ENCODE results near the gene DSCAML1. TPM values are rescaled to one million over a fixed set of nuclear protein-coding genes. Genes with fewer than 3 reads are reported as not detected.

Gene DSCAML1
- total and polyA plus RNA-seq, 10 of the 15 experiments (the other 5 are each of a cell fraction or from before 2014, with no cell fraction given) = 0.03 to 0.18 (median 0.06) TPM; not detected in 1

DNA sequence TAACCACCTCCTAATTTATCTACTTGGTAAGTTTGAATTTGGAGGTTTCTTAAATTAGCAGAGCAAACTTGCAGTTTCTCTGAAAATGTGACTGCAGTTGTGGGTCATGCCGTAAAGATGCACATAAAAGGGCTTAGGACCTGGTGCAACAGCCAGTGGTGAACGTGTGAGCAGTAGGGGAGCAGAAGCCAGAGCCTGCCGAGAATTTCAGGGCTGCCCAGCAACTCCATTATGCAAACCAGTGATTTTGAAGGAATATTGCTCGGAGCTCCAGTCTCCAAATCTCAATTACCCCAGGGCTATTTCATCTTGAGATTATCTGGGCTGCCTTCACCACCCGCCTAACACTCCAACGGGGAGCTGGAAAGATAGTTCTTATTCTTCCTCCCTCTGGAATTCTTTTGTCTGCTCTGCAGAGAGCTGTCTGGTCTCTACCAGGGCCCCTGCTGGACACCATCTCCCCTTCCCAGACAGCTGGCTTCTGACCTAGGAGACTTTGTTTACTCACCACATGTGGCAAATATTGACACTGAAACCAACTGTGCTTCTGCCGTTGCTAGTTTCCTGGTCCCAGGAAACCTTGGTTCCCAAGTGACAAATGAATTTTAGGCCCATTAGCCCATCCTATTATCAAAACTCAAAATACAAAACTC lies 93.9 kb downstream of the DSCAML1 start:
- peaks cover 0 to 5% of the 10 kb centered on the region in 2 experiments; a peak in 3 of 4 replicates for H3K27me3 ChIP-seq (replicated peaks in 1 of 2; ENCODE audit: control insufficient read depth in 2 of 2, insufficient read depth in 2 of 2, low read length in 1 of 2)
- no peak overlapping the region for H2AFZ ChIP-seq (ENCODE audit: control insufficient read depth, low read depth, low read length)
- CTCF ChIA-PET = no interaction called here
- TF ChIP-seq, protein P1, sequence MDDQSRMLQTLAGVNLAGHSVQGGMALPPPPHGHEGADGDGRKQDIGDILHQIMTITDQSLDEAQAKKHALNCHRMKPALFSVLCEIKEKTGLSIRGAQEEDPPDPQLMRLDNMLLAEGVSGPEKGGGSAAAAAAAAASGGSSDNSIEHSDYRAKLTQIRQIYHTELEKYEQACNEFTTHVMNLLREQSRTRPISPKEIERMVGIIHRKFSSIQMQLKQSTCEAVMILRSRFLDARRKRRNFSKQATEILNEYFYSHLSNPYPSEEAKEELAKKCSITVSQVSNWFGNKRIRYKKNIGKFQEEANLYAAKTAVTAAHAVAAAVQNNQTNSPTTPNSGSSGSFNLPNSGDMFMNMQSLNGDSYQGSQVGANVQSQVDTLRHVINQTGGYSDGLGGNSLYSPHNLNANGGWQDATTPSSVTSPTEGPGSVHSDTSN (IDR thresholded peaks at IDR 0.05; ENCODE audit: insufficient replicate concordance, low read depth, low read length) = no peak
- no peak for TF ChIP-seq RELA (IDR thresholded peaks at IDR 0.05; ENCODE audit: borderline replicate concordance, partially characterized antibody)
- H3K4me1 ChIP-seq (ENCODE audit: control insufficient read depth, insufficient read depth, low read length) = no peaks in the 10 kb centered on the region
- H3K79me2 ChIP-seq (ENCODE audit: control insufficient read depth, insufficient read depth, low read length) = no peaks in the 10 kb centered on the region
- H3K4me2 ChIP-seq (ENCODE audit: control insufficient read depth, insufficient read depth) = no peak overlapping the region
- POLR2A ChIA-PET = no interaction called here
- intact Hi-C loops (cut with micrococcal nuclease; ENCODE audit: unreplicated experiment) = no loop called here
- ATAC-seq (no peak), DNase-seq (ENCODE audit: low read depth, low spot score) (no peak), FAIRE-seq (no peak)
- in situ Hi-C loops (cut with MboI) = no loop called here
- RAD21 ChIA-PET (ENCODE audit: unreplicated experiment) = no interaction called here
- no peak overlapping the region for H3K9ac ChIP-seq (ENCODE audit: control insufficient read depth, insufficient read depth, low read length)
- H3K4me3 ChIP-seq = no peak overlapping the region
- peaks cover 2% of the 10 kb centered on the region; the same call in 1 of the 2 replicates for H4K20me1 ChIP-seq (ENCODE audit: control insufficient read depth, insufficient read depth)
- SMC1A ChIA-PET (ENCODE audit: uncharacterized antibody, unreplicated experiment) = interaction anchor here (0.7 to 0.9 kb wide), 2 partner anchors 12 to 14 kb away, joined by 3 read pairs; no protein-coding TSS in a partner anchor
- no peak overlapping the region for H3K27ac ChIP-seq (ENCODE audit: control insufficient read depth, insufficient read depth)
- no peaks in the 10 kb centered on the region for H3K9me3 ChIP-seq (replicated peaks; ENCODE audit: control insufficient read depth, insufficient read depth, low read length)
- H3K36me3 ChIP-seq (ENCODE audit: control insufficient read depth in 2 of 2, insufficient read depth in 2 of 2, low read length in 1 of 2) = no peaks in the 10 kb centered on the region
- no TSS peak for BruUV-seq (replicated peaks)
- 19% methylated on average over 7 of the region's 7 CpGs for WGBS (ENCODE audit: insufficient coverage, insufficient replicate concordance, low lambda C conversion rate, missing lambda C conversion rate)

DNA sequence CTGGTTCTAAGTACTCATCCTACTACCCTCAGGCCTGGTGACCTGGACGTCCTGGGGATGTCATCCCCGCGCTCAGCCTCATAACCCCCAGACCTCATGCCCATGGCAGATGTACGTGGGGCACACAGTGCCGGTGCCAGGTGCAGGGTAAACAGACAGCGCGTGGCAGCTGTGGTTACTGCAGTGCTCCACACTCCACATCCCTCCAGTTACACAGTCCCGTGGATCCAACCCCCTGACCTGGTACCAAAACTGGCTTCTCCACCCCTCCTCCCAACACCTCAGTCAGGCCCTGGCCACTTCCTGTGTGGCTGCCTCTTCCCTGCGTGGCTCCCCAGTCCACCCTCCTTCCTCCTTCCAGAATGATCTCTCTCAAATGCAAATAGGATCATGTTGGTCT lies 95.2 kb downstream of the DSCAML1 start:
- H3K9ac ChIP-seq (ENCODE audit: control insufficient read depth, insufficient read depth, low read length) = no peak overlapping the region
- ChIA-PET RAD21 (ENCODE audit: unreplicated experiment) (no interaction called here), SMC1A (ENCODE audit: uncharacterized antibody, unreplicated experiment) (no interaction called here), CTCF (no interaction called here), POLR2A (no interaction called here)
- FAIRE-seq = no peak
- H3K9me3 ChIP-seq (replicated peaks; ENCODE audit: control insufficient read depth, insufficient read depth, low read length) = no peaks in the 10 kb centered on the region
- no peak overlapping the region for H3K4me3 ChIP-seq
- peaks cover 0 to 5% of the 10 kb centered on the region in 2 experiments; a peak in 3 of 4 replicates for H3K27me3 ChIP-seq (replicated peaks in 1 of 2; ENCODE audit: control insufficient read depth in 2 of 2, insufficient read depth in 2 of 2, low read length in 1 of 2)
- ATAC-seq = no peak
- no peak for DNase-seq (ENCODE audit: low read depth, low spot score)
- H3K4me1 ChIP-seq (ENCODE audit: control insufficient read depth, insufficient read depth, low read length) = no peaks in the 10 kb centered on the region
- H3K79me2 ChIP-seq (ENCODE audit: control insufficient read depth, insufficient read depth, low read length) = no peaks in the 10 kb centered on the region
- BruUV-seq (replicated peaks) = no TSS peak
- in situ Hi-C loops (cut with MboI) (no loop called here), intact Hi-C loops (cut with micrococcal nuclease; ENCODE audit: unreplicated experiment) (no loop called here)
- WGBS (ENCODE audit: insufficient coverage, insufficient replicate concordance, low lambda C conversion rate, missing lambda C conversion rate) = 25% methylated on average over 9 of the region's 9 CpGs
- H2AFZ ChIP-seq (ENCODE audit: control insufficient read depth, low read depth, low read length) = no peak overlapping the region
- H3K27ac ChIP-seq (ENCODE audit: control insufficient read depth, insufficient read depth) = no peak overlapping the region
- H4K20me1 ChIP-seq (ENCODE audit: control insufficient read depth, insufficient read depth) = no peaks in the 10 kb centered on the region
- no peak overlapping the region for H3K4me2 ChIP-seq (ENCODE audit: control insufficient read depth, insufficient read depth)
- H3K36me3 ChIP-seq (ENCODE audit: control insufficient read depth in 2 of 2, insufficient read depth in 2 of 2, low read length in 1 of 2) = no peaks in the 10 kb centered on the region
- TF ChIP-seq STAT1 (conservative IDR thresholded peaks at IDR 0.05) (no peak), CREM (IDR thresholded peaks at IDR 0.05; ENCODE audit: low read depth) (no peak), NR2C2 (IDR thresholded peaks at IDR 0.05; ENCODE audit: borderline replicate concordance, control insufficient read depth, insufficient read length, low read depth) (no peak), HDGF (IDR thresholded peaks at IDR 0.05) (no peak), ZNF24 (IDR thresholded peaks at IDR 0.05) (no peak), STAT3 (IDR thresholded peaks at IDR 0.05; ENCODE audit: low read depth, low read length) (no peak), MEF2A (IDR thresholded peaks at IDR 0.05; ENCODE audit: insufficient read depth, low read depth, low read length) (no peak), CHD1 (IDR thresholded peaks at IDR 0.05; ENCODE audit: low read depth, low read length) (no peak), CHD2 (IDR thresholded peaks at IDR 0.05; ENCODE audit: borderline replicate concordance, low read depth, low read length) (no peak), NR2C1 (IDR thresholded peaks at IDR 0.05) (no peak)
- TF ChIP-seq, protein P2, sequence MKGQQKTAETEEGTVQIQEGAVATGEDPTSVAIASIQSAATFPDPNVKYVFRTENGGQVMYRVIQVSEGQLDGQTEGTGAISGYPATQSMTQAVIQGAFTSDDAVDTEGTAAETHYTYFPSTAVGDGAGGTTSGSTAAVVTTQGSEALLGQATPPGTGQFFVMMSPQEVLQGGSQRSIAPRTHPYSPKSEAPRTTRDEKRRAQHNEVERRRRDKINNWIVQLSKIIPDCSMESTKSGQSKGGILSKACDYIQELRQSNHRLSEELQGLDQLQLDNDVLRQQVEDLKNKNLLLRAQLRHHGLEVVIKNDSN (IDR thresholded peaks at IDR 0.05; ENCODE audit: borderline replicate concordance, extremely low read length, insufficient read depth, low read depth, low read length) = no peak
- TF ChIP-seq, protein P3, sequence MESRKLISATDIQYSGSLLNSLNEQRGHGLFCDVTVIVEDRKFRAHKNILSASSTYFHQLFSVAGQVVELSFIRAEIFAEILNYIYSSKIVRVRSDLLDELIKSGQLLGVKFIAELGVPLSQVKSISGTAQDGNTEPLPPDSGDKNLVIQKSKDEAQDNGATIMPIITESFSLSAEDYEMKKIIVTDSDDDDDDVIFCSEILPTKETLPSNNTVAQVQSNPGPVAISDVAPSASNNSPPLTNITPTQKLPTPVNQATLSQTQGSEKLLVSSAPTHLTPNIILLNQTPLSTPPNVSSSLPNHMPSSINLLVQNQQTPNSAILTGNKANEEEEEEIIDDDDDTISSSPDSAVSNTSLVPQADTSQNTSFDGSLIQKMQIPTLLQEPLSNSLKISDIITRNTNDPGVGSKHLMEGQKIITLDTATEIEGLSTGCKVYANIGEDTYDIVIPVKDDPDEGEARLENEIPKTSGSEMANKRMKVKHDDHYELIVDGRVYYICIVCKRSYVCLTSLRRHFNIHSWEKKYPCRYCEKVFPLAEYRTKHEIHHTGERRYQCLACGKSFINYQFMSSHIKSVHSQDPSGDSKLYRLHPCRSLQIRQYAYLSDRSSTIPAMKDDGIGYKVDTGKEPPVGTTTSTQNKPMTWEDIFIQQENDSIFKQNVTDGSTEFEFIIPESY (IDR thresholded peaks at IDR 0.05) = no peak

Data from GM12878 (cell line).